ENCODE results near the gene PTPRK. TPM values are rescaled to one million over a fixed set of nuclear protein-coding genes. Genes with fewer than 3 reads are reported as not detected.

Gene PTPRK
- total RNA-seq, 4 donors from 2014 or later, result 40.1 to 82.0 (median 57.6) TPM

GRCh38 chr6:128397996-128398395, 122.4 kb downstream of the PTPRK start:
- Histone ChIP-seq H3K4me3 (no peak overlapping the region), H3K9me3 (no peaks in the 10 kb centered on the region), H3K27me3 (no peaks in the 10 kb centered on the region), H3K4me1 (no peaks in the 10 kb centered on the region), H3K27ac (no peak overlapping the region), H3K36me3 (peaks cover 4% of the 10 kb centered on the region)
- TF ChIP-seq POLR2AphosphoS5 (IDR thresholded peaks at IDR 0.05) (no peak), CTCF (IDR thresholded peaks at IDR 0.05) (no peak)
- no peak for DNase-seq (ENCODE audit: low spot score in 2 of 2)
- WGBS, result 94% methylated on average over 9 of the region's 9 CpGs

- no peak for DNase-seq (ENCODE audit: low spot score in 2 of 2)
- H3K27me3 ChIP-seq, result no peaks in the 10 kb centered on the region
- WGBS, result 97% methylated on average over 3 of the region's 3 CpGs
- H3K4me3 ChIP-seq, result no peak overlapping the region
- no peaks in the 10 kb centered on the region for H3K4me1 ChIP-seq
- TF ChIP-seq EP300 (IDR thresholded peaks at IDR 0.05), result no peak
- no peak for TF ChIP-seq CTCF (IDR thresholded peaks at IDR 0.05)
- no peak for TF ChIP-seq POLR2AphosphoS5 (IDR thresholded peaks at IDR 0.05)
- TF ChIP-seq POLR2A (IDR thresholded peaks at IDR 0.05), result no peak
- H3K36me3 ChIP-seq, result peaks cover 4% of the 10 kb centered on the region
- no peaks in the 10 kb centered on the region for H3K9me3 ChIP-seq
- no peak overlapping the region for H3K27ac ChIP-seq
Observed at GRCh38 chr6:128395596-128395995, 124.8 kb downstream of the PTPRK start.

- Histone ChIP-seq H3K4me1 (no peaks in the 10 kb centered on the region), H3K27me3 (no peaks in the 10 kb centered on the region), H3K4me3 (no peak overlapping the region), H3K36me3 (peaks cover 4% of the 10 kb centered on the region), H3K9me3 (no peaks in the 10 kb centered on the region), H3K27ac (no peak overlapping the region)
- WGBS, result 77% methylated on average over 3 of the region's 3 CpGs
- DNase-seq (ENCODE audit: low spot score in 2 of 2), result no peak
- TF ChIP-seq POLR2A (IDR thresholded peaks at IDR 0.05) (no peak), POLR2AphosphoS5 (IDR thresholded peaks at IDR 0.05) (no peak), EP300 (IDR thresholded peaks at IDR 0.05) (no peak), CTCF (IDR thresholded peaks at IDR 0.05) (no peak)
Observed at GRCh38 chr6:128395188-128395587, 125.2 kb downstream of the PTPRK start.

GRCh38 chr6:128394167-128394566, 126.2 kb downstream of the PTPRK start:
- WGBS, result 100% methylated on average over 1 of the region's 1 CpG
- H3K27me3 ChIP-seq, result no peaks in the 10 kb centered on the region
- no peak for DNase-seq (ENCODE audit: low spot score in 2 of 2)
- no peaks in the 10 kb centered on the region for H3K4me1 ChIP-seq
- no peak overlapping the region for H3K4me3 ChIP-seq
- H3K27ac ChIP-seq, result no peak overlapping the region
- H3K9me3 ChIP-seq, result no peaks in the 10 kb centered on the region
- H3K36me3 ChIP-seq, result peaks cover 4% of the 10 kb centered on the region
- no peak for TF ChIP-seq POLR2AphosphoS5 (IDR thresholded peaks at IDR 0.05)

- 73% methylated on average over 4 of the region's 4 CpGs for WGBS
- Histone ChIP-seq H3K27me3 (no peaks in the 10 kb centered on the region), H3K27ac (no peak overlapping the region), H3K36me3 (no peaks in the 10 kb centered on the region), H3K4me3 (no peak overlapping the region), H3K4me1 (no peaks in the 10 kb centered on the region), H3K9me3 (no peaks in the 10 kb centered on the region)
- DNase-seq (ENCODE audit: low spot score in 2 of 2), result no peak
- no peak for TF ChIP-seq EP300 (IDR thresholded peaks at IDR 0.05)
- TF ChIP-seq CTCF (IDR thresholded peaks at IDR 0.05), result no peak
- no peak for TF ChIP-seq POLR2A (IDR thresholded peaks at IDR 0.05)
- no peak for TF ChIP-seq POLR2AphosphoS5 (IDR thresholded peaks at IDR 0.05)
Observed at GRCh38 chr6:128389820-128390534, 130.4 kb downstream of the PTPRK start.

GRCh38 chr6:128388380-128388779, 132.0 kb downstream of the PTPRK start:
- 7% methylated on average over 1 of the region's 1 CpG for WGBS
- H3K9me3 ChIP-seq, result no peaks in the 10 kb centered on the region
- TF ChIP-seq POLR2A (IDR thresholded peaks at IDR 0.05) (no peak), POLR2AphosphoS5 (IDR thresholded peaks at IDR 0.05) (no peak), CTCF (IDR thresholded peaks at IDR 0.05) (no peak), EP300 (IDR thresholded peaks at IDR 0.05) (no peak)
- no peaks in the 10 kb centered on the region for H3K27me3 ChIP-seq
- no peaks in the 10 kb centered on the region for H3K36me3 ChIP-seq
- no peak overlapping the region for H3K4me3 ChIP-seq
- no peak for DNase-seq (ENCODE audit: low spot score in 2 of 2)
- no peak overlapping the region for H3K27ac ChIP-seq
- no peaks in the 10 kb centered on the region for H3K4me1 ChIP-seq

Data from suprapubic skin (tissue), 4 donors.